Measurements from ENCODE around the gene RNU1-2.
"Not testable (repeated sequence)": the region's sequence is repeated elsewhere in the genome, so short reads cannot be mapped to it uniquely, and the experiment has no call there.

GRCh38 chr1:16945512-16945911 lies 49.7 kb downstream of the RNU1-2 start:
- not testable (repeated sequence) for TF ChIP-seq CTCF (conservative IDR thresholded peaks at IDR 0.05; ENCODE audit: low read depth, low read length); POLR2A (IDR thresholded peaks at IDR 0.05; ENCODE audit: low read depth, low read length); NFE2L2 (IDR thresholded peaks at IDR 0.05; ENCODE audit: low read depth, low read length); RCOR1 (IDR thresholded peaks at IDR 0.05; ENCODE audit: insufficient replicate concordance, low read length); MAZ (IDR thresholded peaks at IDR 0.05; ENCODE audit: borderline replicate concordance, low read depth, low read length); SMC3 (IDR thresholded peaks at IDR 0.05; ENCODE audit: low read depth, low read length); USF2 (IDR thresholded peaks at IDR 0.05; ENCODE audit: low read depth, low read length)
